ENCODE data around the gene TRIM71. TPM values are rescaled to one million over a fixed set of nuclear protein-coding genes. Genes with fewer than 3 reads are reported as not detected.

Gene TRIM71
- total RNA-seq, 1 experiment from 2014 or later = 274 TPM

- peak overlapping the region; percentile 99 for H3K27ac Mint-ChIP-seq
- ATAC-seq (peak; percentile 57), DNase-seq (ENCODE audit: low spot score) (peak; percentile 94)
- H3K9me3 Mint-ChIP-seq = no peaks in the 10 kb centered on the region
- 0 out of 2 replicates have a peak, but pooled peaks cover 4% of the 10 kb centered on the region for H3K36me3 Mint-ChIP-seq
- H3K27me3 Mint-ChIP-seq (ENCODE audit: low read depth) = no peaks in the 10 kb centered on the region; the same call in 1 of the 2 replicates
- H3K4me3 Mint-ChIP-seq = peak overlapping the region; percentile 85
- peaks cover 60% of the 10 kb centered on the region for H3K4me1 Mint-ChIP-seq
- CTCF ChIA-PET = interaction anchor here (0.6 to 3.6 kb wide), 18 partner anchors 23 to 189 kb away, joined by 3 to 28 read pairs (median 4); no protein-coding TSS in a partner anchor
- POLR2A ChIA-PET = interaction anchor here (0.6 to 3.4 kb wide), 12 partner anchors 13 to 119 kb away, joined by 3 to 34 read pairs (median 6); partner anchors contain the start of gene TRIM71
- TF ChIP-seq ESRRA (CRISPR knock-in tag; IDR thresholded peaks at IDR 0.05; ENCODE audit: borderline replicate concordance) (0 out of 2 replicates have a peak, but pooled peaks have one; percentile 42), NFYB (CRISPR knock-in tag; conservative IDR thresholded peaks at IDR 0.05; ENCODE audit: low read depth) (no peak), TCF7 (CRISPR knock-in tag; IDR thresholded peaks at IDR 0.05; ENCODE audit: low read depth) (no peak), ZMAT4 (CRISPR knock-in tag; IDR thresholded peaks at IDR 0.05) (no peak), SMAD3 (CRISPR knock-in tag; IDR thresholded peaks at IDR 0.05; ENCODE audit: borderline replicate concordance) (no peak), ZNF219 (CRISPR knock-in tag; IDR thresholded peaks at IDR 0.05; ENCODE audit: borderline replicate concordance) (no peak), ATF2 (CRISPR knock-in tag; IDR thresholded peaks at IDR 0.05; ENCODE audit: borderline replicate concordance, low read depth) (no peak), ZNF317 (CRISPR knock-in tag; IDR thresholded peaks at IDR 0.05; ENCODE audit: borderline replicate concordance, low read depth) (no peak), SMAD4 (CRISPR knock-in tag; IDR thresholded peaks at IDR 0.05) (no peak), ATF6 (CRISPR knock-in tag; IDR thresholded peaks at IDR 0.05) (no peak), SOX15 (CRISPR knock-in tag; IDR thresholded peaks at IDR 0.05) (no peak), GTF2I (CRISPR knock-in tag; conservative IDR thresholded peaks at IDR 0.05) (no peak; the same call in 1 of the 2 replicates), ZNF532 (CRISPR knock-in tag; IDR thresholded peaks at IDR 0.05; ENCODE audit: borderline replicate concordance) (0 out of 2 replicates have a peak, but pooled peaks have one; percentile 3), ATF1 (CRISPR knock-in tag; IDR thresholded peaks at IDR 0.05) (no peak), USF1 (CRISPR knock-in tag; IDR thresholded peaks at IDR 0.05) (0 out of 2 replicates have a peak, but pooled peaks have one; percentile 25), ZNF138 (CRISPR knock-in tag; conservative IDR thresholded peaks at IDR 0.05) (no peak)
- TF ChIP-seq, protein P1, sequence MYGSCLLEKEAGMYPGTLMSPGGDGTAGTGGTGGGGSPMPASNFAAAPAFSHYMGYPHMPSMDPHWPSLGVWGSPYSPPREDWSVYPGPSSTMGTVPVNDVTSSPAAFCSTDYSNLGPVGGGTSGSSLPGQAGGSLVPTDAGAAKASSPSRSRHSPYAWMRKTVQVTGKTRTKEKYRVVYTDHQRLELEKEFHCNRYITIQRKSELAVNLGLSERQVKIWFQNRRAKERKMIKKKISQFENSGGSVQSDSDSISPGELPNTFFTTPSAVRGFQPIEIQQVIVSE (CRISPR knock-in tag; IDR thresholded peaks at IDR 0.05; ENCODE audit: borderline replicate concordance) = no peak
- TF ChIP-seq, protein P2, sequence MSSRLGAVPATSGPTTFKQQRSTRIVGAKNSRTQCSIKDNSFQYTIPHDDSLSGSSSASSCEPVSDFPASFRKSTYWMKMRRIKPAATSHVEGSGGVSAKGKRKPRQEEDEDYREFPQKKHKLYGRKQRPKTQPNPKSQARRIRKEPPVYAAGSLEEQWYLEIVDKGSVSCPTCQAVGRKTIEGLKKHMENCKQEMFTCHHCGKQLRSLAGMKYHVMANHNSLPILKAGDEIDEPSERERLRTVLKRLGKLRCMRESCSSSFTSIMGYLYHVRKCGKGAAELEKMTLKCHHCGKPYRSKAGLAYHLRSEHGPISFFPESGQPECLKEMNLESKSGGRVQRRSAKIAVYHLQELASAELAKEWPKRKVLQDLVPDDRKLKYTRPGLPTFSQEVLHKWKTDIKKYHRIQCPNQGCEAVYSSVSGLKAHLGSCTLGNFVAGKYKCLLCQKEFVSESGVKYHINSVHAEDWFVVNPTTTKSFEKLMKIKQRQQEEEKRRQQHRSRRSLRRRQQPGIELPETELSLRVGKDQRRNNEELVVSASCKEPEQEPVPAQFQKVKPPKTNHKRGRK (CRISPR knock-in tag; IDR thresholded peaks at IDR 0.05; ENCODE audit: borderline replicate concordance) = no peak
- TF ChIP-seq, protein P3, sequence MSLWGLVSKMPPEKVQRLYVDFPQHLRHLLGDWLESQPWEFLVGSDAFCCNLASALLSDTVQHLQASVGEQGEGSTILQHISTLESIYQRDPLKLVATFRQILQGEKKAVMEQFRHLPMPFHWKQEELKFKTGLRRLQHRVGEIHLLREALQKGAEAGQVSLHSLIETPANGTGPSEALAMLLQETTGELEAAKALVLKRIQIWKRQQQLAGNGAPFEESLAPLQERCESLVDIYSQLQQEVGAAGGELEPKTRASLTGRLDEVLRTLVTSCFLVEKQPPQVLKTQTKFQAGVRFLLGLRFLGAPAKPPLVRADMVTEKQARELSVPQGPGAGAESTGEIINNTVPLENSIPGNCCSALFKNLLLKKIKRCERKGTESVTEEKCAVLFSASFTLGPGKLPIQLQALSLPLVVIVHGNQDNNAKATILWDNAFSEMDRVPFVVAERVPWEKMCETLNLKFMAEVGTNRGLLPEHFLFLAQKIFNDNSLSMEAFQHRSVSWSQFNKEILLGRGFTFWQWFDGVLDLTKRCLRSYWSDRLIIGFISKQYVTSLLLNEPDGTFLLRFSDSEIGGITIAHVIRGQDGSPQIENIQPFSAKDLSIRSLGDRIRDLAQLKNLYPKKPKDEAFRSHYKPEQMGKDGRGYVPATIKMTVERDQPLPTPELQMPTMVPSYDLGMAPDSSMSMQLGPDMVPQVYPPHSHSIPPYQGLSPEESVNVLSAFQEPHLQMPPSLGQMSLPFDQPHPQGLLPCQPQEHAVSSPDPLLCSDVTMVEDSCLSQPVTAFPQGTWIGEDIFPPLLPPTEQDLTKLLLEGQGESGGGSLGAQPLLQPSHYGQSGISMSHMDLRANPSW (CRISPR knock-in tag; conservative IDR thresholded peaks at IDR 0.05; ENCODE audit: low read depth) = no peak
Observed at GRCh38 chr3:32781211-32781968, 36.4 kb upstream of the TRIM71 start.
